HEK293T (cell line): ENCODE results near the gene TXNDC11.

Source experiments
- FOXM1 ChIP-seq: fragments of 450-650 bp; IDR thresholded peaks from 2 replicates; pipeline ENCODE4 v1.6.1; 2017; ENCODE audit warnings: mild to moderate bottlenecking, borderline replicate concordance
- SUZ12 ChIP-seq: fragments of 450-650 bp; IDR thresholded peaks from 2 replicates; pipeline ENCODE4 v1.6.1; 2016; ENCODE audit warnings: mild to moderate bottlenecking

DNA sequence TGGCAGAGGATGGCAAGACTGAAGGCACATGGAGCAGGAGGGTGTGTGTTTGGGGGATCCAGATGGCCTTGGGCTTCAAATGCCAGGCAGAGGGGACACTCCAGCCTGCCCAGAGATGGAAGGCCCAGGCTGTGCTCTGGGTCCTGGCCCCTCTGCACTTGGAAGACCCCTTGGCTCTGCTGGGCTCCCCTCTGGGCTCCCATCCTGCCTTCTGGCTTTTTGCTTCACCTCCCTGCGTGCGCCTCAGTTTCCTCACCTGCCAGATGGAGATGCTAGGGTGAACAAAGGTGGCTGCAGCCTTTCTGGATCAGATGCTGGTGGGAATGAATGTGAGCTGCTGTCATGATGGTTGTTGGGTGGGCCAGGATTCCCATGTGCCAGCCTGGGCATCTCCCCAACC lies 71.4 kb downstream of the TXNDC11 start:
- TF ChIP-seq FOXM1 (no peak), SUZ12 (no peak)
